ENCODE measurements around the gene LSAMP.

The LSAMP gene

GRCh38 chr3:116103868-116104530, 341.3 kb downstream of the LSAMP start:
- Histone ChIP-seq H3K9me3 (ENCODE audit: insufficient read depth, low read length) (no peaks in the 10 kb centered on the region), H3K9me2 (replicated peaks; ENCODE audit: insufficient read depth, low read length) (no peaks in the 10 kb centered on the region), H3K4me2 (ENCODE audit: low read depth, low read length, poor library complexity, severe bottlenecking) (no peak overlapping the region), H2AFZ (ENCODE audit: low read depth, low read length, severe bottlenecking) (no peak overlapping the region), H3F3A (ENCODE audit: insufficient read depth) (no peaks in the 10 kb centered on the region), H3K4me3 (ENCODE audit: insufficient read depth, low read length, poor library complexity, severe bottlenecking) (no peak overlapping the region), H3K79me2 (ENCODE audit: insufficient read depth, low read length) (no peaks in the 10 kb centered on the region), H3K9ac (ENCODE audit: low read length) (no peak overlapping the region), H3K27me3 (ENCODE audit: low read length) (no peaks in the 10 kb centered on the region), H4K20me1 (ENCODE audit: low read depth, low read length) (no peaks in the 10 kb centered on the region), H3K27ac (ENCODE audit: low read depth, low read length) (no peak overlapping the region), H3K36me3 (ENCODE audit: low read length) (no peaks in the 10 kb centered on the region)
- TF ChIP-seq CTCF (IDR thresholded peaks at IDR 0.05; ENCODE audit: insufficient read depth, low read length, poor library complexity, severe bottlenecking), result no peak
- no peak for TF ChIP-seq EZH2phosphoT487 (conservative IDR thresholded peaks at IDR 0.05; ENCODE audit: low read length)

GRCh38 chr3:116102037-116102436, 343.2 kb downstream of the LSAMP start:
- Histone ChIP-seq H3K9me2 (replicated peaks; ENCODE audit: insufficient read depth, low read length) (no peaks in the 10 kb centered on the region), H3K36me3 (ENCODE audit: low read length) (no peaks in the 10 kb centered on the region), H3K4me2 (ENCODE audit: low read depth, low read length, poor library complexity, severe bottlenecking) (no peak overlapping the region), H4K20me1 (ENCODE audit: low read depth, low read length) (no peaks in the 10 kb centered on the region), H3K4me3 (ENCODE audit: insufficient read depth, low read length, poor library complexity, severe bottlenecking) (no peak overlapping the region), H3K9me3 (ENCODE audit: insufficient read depth, low read length) (no peaks in the 10 kb centered on the region), H3K9ac (ENCODE audit: low read length) (no peak overlapping the region), H2AFZ (ENCODE audit: low read depth, low read length, severe bottlenecking) (no peak overlapping the region), H3K27ac (ENCODE audit: low read depth, low read length) (no peak overlapping the region), H3K79me2 (ENCODE audit: insufficient read depth, low read length) (no peaks in the 10 kb centered on the region), H3K27me3 (ENCODE audit: low read length) (no peaks in the 10 kb centered on the region), H3F3A (ENCODE audit: insufficient read depth) (no peaks in the 10 kb centered on the region)
- no peak for TF ChIP-seq EZH2phosphoT487 (conservative IDR thresholded peaks at IDR 0.05; ENCODE audit: low read length)
- no peak for TF ChIP-seq CTCF (IDR thresholded peaks at IDR 0.05; ENCODE audit: insufficient read depth, low read length, poor library complexity, severe bottlenecking)

GRCh38 chr3:116097226-116097625, 348.1 kb downstream of the LSAMP start:
- no peak overlapping the region for H3K9ac ChIP-seq (ENCODE audit: low read length)
- H3K4me3 ChIP-seq (ENCODE audit: insufficient read depth, low read length, poor library complexity, severe bottlenecking), result no peak overlapping the region
- H2AFZ ChIP-seq (ENCODE audit: low read depth, low read length, severe bottlenecking), result no peak overlapping the region
- TF ChIP-seq CTCF (IDR thresholded peaks at IDR 0.05; ENCODE audit: insufficient read depth, low read length, poor library complexity, severe bottlenecking) (no peak), EZH2phosphoT487 (conservative IDR thresholded peaks at IDR 0.05; ENCODE audit: low read length) (no peak)
- H4K20me1 ChIP-seq (ENCODE audit: low read depth, low read length), result no peaks in the 10 kb centered on the region
- no peaks in the 10 kb centered on the region for H3K9me2 ChIP-seq (replicated peaks; ENCODE audit: insufficient read depth, low read length)
- H3K9me3 ChIP-seq (ENCODE audit: insufficient read depth, low read length), result no peaks in the 10 kb centered on the region
- H3K79me2 ChIP-seq (ENCODE audit: insufficient read depth, low read length), result no peaks in the 10 kb centered on the region
- no peaks in the 10 kb centered on the region for H3K36me3 ChIP-seq (ENCODE audit: low read length)
- no peak overlapping the region for H3K27ac ChIP-seq (ENCODE audit: low read depth, low read length)
- no peaks in the 10 kb centered on the region for H3F3A ChIP-seq (ENCODE audit: insufficient read depth)
- H3K27me3 ChIP-seq (ENCODE audit: low read length), result no peaks in the 10 kb centered on the region
- no peak overlapping the region for H3K4me2 ChIP-seq (ENCODE audit: low read depth, low read length, poor library complexity, severe bottlenecking)
